ENCODE data around the gene FGB. TPM values are rescaled to one million over a fixed set of nuclear protein-coding genes. Genes with fewer than 3 reads are reported as not detected.

FGB gene
- total and polyA plus RNA-seq, 9 donors: 0.20 to 5.0 (median 1.7) TPM; not detected in 5

GRCh38 chr4:154606728-154607723, 44.2 kb downstream of the FGB start:
- intact Hi-C loops (cut with DNase I): no loop called here
- Histone ChIP-seq H3K27me3 (no peaks in the 10 kb centered on the region), H3K4me1 (ENCODE audit: insufficient read depth) (no peaks in the 10 kb centered on the region), H3K36me3 (no peaks in the 10 kb centered on the region), H3K4me3 (no peak overlapping the region), H3K27ac (no peak overlapping the region), H3K9me3 (no peaks in the 10 kb centered on the region)
- no peak for DNase-seq
- TF ChIP-seq CTCF (IDR thresholded peaks at IDR 0.05): no peak
- TF ChIP-seq POLR2A (IDR thresholded peaks at IDR 0.05): no peak
- TF ChIP-seq EP300 (IDR thresholded peaks at IDR 0.05): no peak
- 84 to 92% (median 88%) methylated on average over 6 of the region's 6 CpGs for WGBS, 3 donors

- TF ChIP-seq EP300 (IDR thresholded peaks at IDR 0.05): no peak
- 75 to 88% (median 80%) methylated on average over 3 of the region's 3 CpGs for WGBS, 3 donors
- H3K4me1 ChIP-seq (ENCODE audit: insufficient read depth): no peaks in the 10 kb centered on the region
Observed at GRCh38 chr4:154608361-154609252, 45.8 kb downstream of the FGB start.

GRCh38 chr4:154609532-154609931, 46.7 kb downstream of the FGB start:
- Histone ChIP-seq H3K4me1 (ENCODE audit: insufficient read depth) (no peaks in the 10 kb centered on the region), H3K4me3 (no peak overlapping the region), H3K27me3 (no peaks in the 10 kb centered on the region), H3K27ac (no peak overlapping the region), H3K36me3 (no peaks in the 10 kb centered on the region), H3K9me3 (no peaks in the 10 kb centered on the region)
- 81 to 85% (median 81%) methylated on average over 4 of the region's 4 CpGs for WGBS, 3 donors
- TF ChIP-seq EP300 (IDR thresholded peaks at IDR 0.05): no peak
- DNase-seq: no peak
- intact Hi-C loops (cut with DNase I): no loop called here

More at GRCh38 chr4:154608361-154609252, 45.8 kb downstream of the FGB start:
- H3K27ac ChIP-seq: no peak overlapping the region
- H3K36me3 ChIP-seq: no peaks in the 10 kb centered on the region
- no peak for DNase-seq
- intact Hi-C loops (cut with DNase I): no loop called here
- no peak overlapping the region for H3K4me3 ChIP-seq
- H3K27me3 ChIP-seq: no peaks in the 10 kb centered on the region
- no peaks in the 10 kb centered on the region for H3K9me3 ChIP-seq

GRCh38 chr4:154610582-154610981, 47.8 kb downstream of the FGB start:
- intact Hi-C loops (cut with DNase I): no loop called here
- Histone ChIP-seq H3K27me3 (no peaks in the 10 kb centered on the region), H3K27ac (no peak overlapping the region), H3K36me3 (no peaks in the 10 kb centered on the region), H3K4me1 (ENCODE audit: insufficient read depth) (no peaks in the 10 kb centered on the region), H3K9me3 (no peaks in the 10 kb centered on the region), H3K4me3 (no peak overlapping the region)
- TF ChIP-seq CTCF (IDR thresholded peaks at IDR 0.05) (no peak), EP300 (IDR thresholded peaks at IDR 0.05) (no peak), POLR2A (IDR thresholded peaks at IDR 0.05) (no peak)
- DNase-seq: no peak
- 58 to 70% (median 64%) methylated on average over 4 of the region's 4 CpGs for WGBS, 3 donors

- DNase-seq: no peak
- TF ChIP-seq CTCF (IDR thresholded peaks at IDR 0.05) (no peak), EP300 (IDR thresholded peaks at IDR 0.05) (no peak), POLR2A (IDR thresholded peaks at IDR 0.05) (no peak)
- Histone ChIP-seq H3K27me3 (no peaks in the 10 kb centered on the region), H3K4me1 (ENCODE audit: insufficient read depth) (no peaks in the 10 kb centered on the region), H3K4me3 (no peak overlapping the region), H3K27ac (no peak overlapping the region), H3K9me3 (no peaks in the 10 kb centered on the region), H3K36me3 (no peaks in the 10 kb centered on the region)
- WGBS, 3 donors: 74 to 81% (median 78%) methylated on average over 1 of the region's 1 CpG
- intact Hi-C loops (cut with DNase I): no loop called here
Observed at GRCh38 chr4:154611833-154612232, 49.0 kb downstream of the FGB start.
